Measurements from ENCODE around the gene VIPR2. TPM values are rescaled to one million over a fixed set of nuclear protein-coding genes. Genes with fewer than 3 reads are reported as not detected.

VIPR2 gene
- total RNA-seq, 1 donor from 2014 or later: not detected

GRCh38 chr7:159109653-159110035, 35.0 kb downstream of the VIPR2 start:
- intact Hi-C loops (cut with micrococcal nuclease): no loop called here
- ATAC-seq (ENCODE audit: low read depth): no peak
- no peaks in the 10 kb centered on the region for H3K36me3 Mint-ChIP-seq (ENCODE audit: low read depth)
- H3K4me1 Mint-ChIP-seq: no peaks in the 10 kb centered on the region
- ChIA-PET POLR2A (no interaction called here), CTCF (no interaction called here)
- H3K27me3 Mint-ChIP-seq: no peaks in the 10 kb centered on the region
- no peaks in the 10 kb centered on the region for H3K9me3 Mint-ChIP-seq
- H3K27ac Mint-ChIP-seq: no peak overlapping the region
- no peak overlapping the region for H3K4me3 Mint-ChIP-seq
- TF ChIP-seq CTCF (IDR thresholded peaks at IDR 0.05): no peak
- DNase-seq: no peak

- ATAC-seq (ENCODE audit: low read depth) (no peak), DNase-seq (no peak)
- Mint-ChIP-seq H3K27me3 (no peaks in the 10 kb centered on the region), H3K4me3 (no peak overlapping the region), H3K9me3 (no peaks in the 10 kb centered on the region), H3K4me1 (no peaks in the 10 kb centered on the region), H3K36me3 (ENCODE audit: low read depth) (no peaks in the 10 kb centered on the region), H3K27ac (no peak overlapping the region)
- ChIA-PET POLR2A (no interaction called here), CTCF (no interaction called here)
- intact Hi-C loops (cut with micrococcal nuclease): no loop called here
- TF ChIP-seq CTCF (IDR thresholded peaks at IDR 0.05): no peak
Observed at GRCh38 chr7:159108941-159109652, 35.6 kb downstream of the VIPR2 start.

- intact Hi-C loops (cut with micrococcal nuclease): no loop called here
- H3K27me3 Mint-ChIP-seq: no peaks in the 10 kb centered on the region
- TF ChIP-seq CTCF (IDR thresholded peaks at IDR 0.05): no peak
- no peaks in the 10 kb centered on the region for H3K36me3 Mint-ChIP-seq (ENCODE audit: low read depth)
- H3K4me1 Mint-ChIP-seq: no peaks in the 10 kb centered on the region
- H3K9me3 Mint-ChIP-seq: no peaks in the 10 kb centered on the region
- CTCF ChIA-PET: no interaction called here
- POLR2A ChIA-PET: no interaction called here
- ATAC-seq (ENCODE audit: low read depth): no peak
- H3K27ac Mint-ChIP-seq: no peak overlapping the region
- no peak overlapping the region for H3K4me3 Mint-ChIP-seq
- no peak for DNase-seq
Observed at GRCh38 chr7:159108491-159108890, 36.2 kb downstream of the VIPR2 start.

- no peak for ATAC-seq (ENCODE audit: low read depth)
- ChIA-PET CTCF (no interaction called here), POLR2A (no interaction called here)
- H3K4me3 Mint-ChIP-seq: no peak overlapping the region
- H3K27ac Mint-ChIP-seq: no peak overlapping the region
- H3K36me3 Mint-ChIP-seq (ENCODE audit: low read depth): no peaks in the 10 kb centered on the region
- TF ChIP-seq CTCF (IDR thresholded peaks at IDR 0.05): no peak
- DNase-seq: no peak
- no peaks in the 10 kb centered on the region for H3K9me3 Mint-ChIP-seq
- H3K27me3 Mint-ChIP-seq: no peaks in the 10 kb centered on the region
- H3K4me1 Mint-ChIP-seq: no peaks in the 10 kb centered on the region
- intact Hi-C loops (cut with micrococcal nuclease): no loop called here
Observed at GRCh38 chr7:159107161-159107892, 37.3 kb downstream of the VIPR2 start.

- no peak overlapping the region for H3K27ac Mint-ChIP-seq
- no peak overlapping the region for H3K4me3 Mint-ChIP-seq
- ChIA-PET POLR2A (no interaction called here), CTCF (no interaction called here)
- no peak for TF ChIP-seq CTCF (IDR thresholded peaks at IDR 0.05)
- no peaks in the 10 kb centered on the region for H3K36me3 Mint-ChIP-seq (ENCODE audit: low read depth)
- intact Hi-C loops (cut with micrococcal nuclease): no loop called here
- no peaks in the 10 kb centered on the region for H3K27me3 Mint-ChIP-seq
- H3K4me1 Mint-ChIP-seq: no peaks in the 10 kb centered on the region
- no peaks in the 10 kb centered on the region for H3K9me3 Mint-ChIP-seq
- no peak for DNase-seq
- ATAC-seq (ENCODE audit: low read depth): no peak
Observed at GRCh38 chr7:159105832-159106811, 38.5 kb downstream of the VIPR2 start.
